Stomach (tissue), 9 donors: ENCODE data around the gene DYNLT1. TPM values are rescaled to one million over a fixed set of nuclear protein-coding genes. Genes with fewer than 3 reads are reported as not detected.

Experiments
- DNase-seq, 2 donors: peaks; one replicate each; pipeline versions ENCODE4 v3.0.0 to v3.0.0-alpha.2; 2013 to 2019
- H3K27ac ChIP-seq, 5 donors: fragments of 200-600 bp in 4 of 5; sonication (generic) in 4 of 5; one replicate each; pipeline ENCODE4 v1.5.1; 2013 to 2019; ENCODE audit warnings: mild to moderate bottlenecking in 1 of 5, moderate library complexity in 1 of 5
- H3K27me3 ChIP-seq, 3 donors: fragments of 200-600 bp; sonication (generic); one replicate each; pipeline ENCODE4 v1.5.1; 2017 to 2019; ENCODE audit warnings: mixed run types in 1 of 3
- H3K36me3 ChIP-seq, 4 donors: fragments of 200-600 bp; sonication (generic); 1 replicate in 3 of 4; 2 replicates in 1 of 4; pipeline ENCODE4 v1.5.1; 2016 to 2019
- H3K4me1 ChIP-seq, 4 donors: fragments of 200-600 bp; sonication (generic); one replicate each; pipeline ENCODE4 v1.5.1; 2016 to 2019
- H3K4me3 ChIP-seq, 4 donors: fragments of 200-600 bp; sonication (generic) in 3 of 4; one replicate each; pipeline ENCODE4 v1.5.1; 2016 to 2019; ENCODE audit warnings: mild to moderate bottlenecking in 1 of 4
- H3K9me3 ChIP-seq, 4 donors: fragments of 200-600 bp; sonication (generic); one replicate each; pipeline ENCODE4 v1.5.1; 2016 to 2019
- CTCF ChIP-seq, 7 experiments: fragments of 450-650 bp in 4 of 7; fragments of 200-600 bp in 3 of 7; sonication (generic) in 3 of 7; IDR thresholded peaks; one replicate each; pipeline ENCODE4 v1.5.1; 2016 to 2019; ENCODE audit warnings: antibody characterized with exemption in 7 of 7, control low read depth in 2 of 7, mild to moderate bottlenecking in 1 of 7
- EP300 ChIP-seq: sonication (generic); formaldehyde crosslinking; IDR thresholded peaks from one replicate; pipeline ENCODE4 v1.6.1; 2017; ENCODE audit warnings: antibody characterized with exemption
- POLR2A ChIP-seq, 4 donors: fragments of 450-650 bp; IDR thresholded peaks; one replicate each; pipeline ENCODE4 v1.6.1; 2016; ENCODE audit warnings: antibody characterized with exemption in 4 of 4, control low read depth in 2 of 4, mild to moderate bottlenecking in 1 of 4, moderate library complexity in 1 of 4
- POLR2AphosphoS5 ChIP-seq, 3 donors: sonication (generic); formaldehyde crosslinking; IDR thresholded peaks; one replicate each; pipeline ENCODE4 v1.6.1; 2016; ENCODE audit warnings: antibody characterized with exemption in 3 of 3
- WGBS, 5 donors: extraction: QIAGEN DNeasy Blood & Tissue Kit in 3 of 5; methylation state at CpG; one replicate each; pipeline versions ENCODE4 v1.1.5 to v1.1.7; 2013 to 2018; 5-methylcytosine and 5-hydroxymethylcytosine counted together
- intact Hi-C: fragments of 100-400 bp; cut with DNase I; formaldehyde crosslinking; loops from one replicate; pipeline ENCODE4 v1.15.1; 2023; ENCODE audit warnings: low total_unique reads
- polyA plus RNA-seq, 3 donors: library from polyadenylated mRNA; stranded (reverse); fragments of 200-250 nt; gene quantifications; one replicate each; pipeline ENCODE4 v1.2.3, GENCODE V29; 2013
- total RNA-seq, 5 donors: library from RNA; depleted of rRNA; stranded (reverse); fragments of >200 nt; gene quantifications; one replicate each; pipeline versions ENCODE4 v1.1.0 to v1.2.3, GENCODE V29; 2014 to 2016
- donor health status: healthy with polysubstance abuse.
- donor health status: Bipolar disorder and iron deficiency.
- donor health status: healthy.

Gene DYNLT1
- total and polyA plus RNA-seq, 8 donors, result 5.8 to 294 (median 144) TPM

- Histone ChIP-seq H3K27ac (no peak overlapping the region), H3K27me3 (no peaks in the 10 kb centered on the region), H3K36me3 (peaks cover 48 to 90% (median 75%) of the 10 kb centered on the region in 4 donors), H3K4me1 (peaks cover 0 to 8% (median 3%) of the 10 kb centered on the region in 4 donors), H3K4me3 (no peak overlapping the region), H3K9me3 (no peaks in the 10 kb centered on the region)
- DNase-seq, result no peak
- intact Hi-C loops, result loop anchor here (10.0 kb wide), 1 partner anchor 389 kb away; no protein-coding TSS in a partner anchor
- WGBS, 5 donors, result 72 to 84% (median 74%) methylated on average over 6 of the region's 6 CpGs
- TF ChIP-seq POLR2A (IDR thresholded peaks at IDR 0.05), result no peak
- TF ChIP-seq POLR2AphosphoS5 (IDR thresholded peaks at IDR 0.05), result no peak
- no peak for TF ChIP-seq EP300
- no peak for TF ChIP-seq CTCF (IDR thresholded peaks at IDR 0.05)
Measured at GRCh38 chr6:158604048-158604406, 40.5 kb downstream of the DYNLT1 start.

- intact Hi-C loops, result loop anchor here (10.0 kb wide), 1 partner anchor 389 kb away; no protein-coding TSS in a partner anchor
- peaks cover 44 to 90% (median 75%) of the 10 kb centered on the region in 4 donors for H3K36me3 ChIP-seq
- H3K27me3 ChIP-seq, result no peaks in the 10 kb centered on the region
- no peaks in the 10 kb centered on the region for H3K9me3 ChIP-seq
- TF ChIP-seq CTCF (IDR thresholded peaks at IDR 0.05), result no peak
- TF ChIP-seq POLR2A (IDR thresholded peaks at IDR 0.05), result no peak
- TF ChIP-seq POLR2AphosphoS5 (IDR thresholded peaks at IDR 0.05), result no peak
- no peak for TF ChIP-seq EP300
- 67 to 77% (median 74%) methylated on average over 15 of the region's 15 CpGs for WGBS, 5 donors
- no peak for DNase-seq
- H3K4me1 ChIP-seq, result peaks cover 0 to 8% (median 3%) of the 10 kb centered on the region in 4 donors
- no peak overlapping the region for H3K27ac ChIP-seq
- no peak overlapping the region for H3K4me3 ChIP-seq
Measured at GRCh38 chr6:158603261-158604047, 41.1 kb downstream of the DYNLT1 start.

GRCh38 chr6:158599635-158600034 lies 44.9 kb downstream of the DYNLT1 start:
- TF ChIP-seq CTCF (IDR thresholded peaks at IDR 0.05) (no peak), EP300 (no peak), POLR2A (IDR thresholded peaks at IDR 0.05) (no peak), POLR2AphosphoS5 (IDR thresholded peaks at IDR 0.05) (no peak)
- peaks cover 0 to 8% (median 3%) of the 10 kb centered on the region in 4 donors for H3K4me1 ChIP-seq
- H3K27ac ChIP-seq, result no peak overlapping the region
- no peak overlapping the region for H3K4me3 ChIP-seq
- H3K36me3 ChIP-seq, result peaks cover 29 to 96% (median 80%) of the 10 kb centered on the region in 4 donors
- no peaks in the 10 kb centered on the region for H3K27me3 ChIP-seq
- no peaks in the 10 kb centered on the region for H3K9me3 ChIP-seq
- DNase-seq, result no peak
- WGBS, 5 donors, result 89 to 93% (median 91%) methylated on average over 18 of the region's 18 CpGs
- intact Hi-C loops, result loop anchor here (10.0 kb wide), 1 partner anchor 385 kb away; no protein-coding TSS in a partner anchor

- Histone ChIP-seq H3K4me3 (no peak overlapping the region), H3K27ac (no peak overlapping the region), H3K4me1 (no peaks in the 10 kb centered on the region), H3K27me3 (no peaks in the 10 kb centered on the region), H3K9me3 (no peaks in the 10 kb centered on the region), H3K36me3 (peaks cover 41 to 100% (median 97%) of the 10 kb centered on the region in 4 donors)
- intact Hi-C loops, result no loop called here
- 92 to 97% (median 96%) methylated on average over 4 of the region's 4 CpGs for WGBS, 5 donors
- no peak for TF ChIP-seq POLR2AphosphoS5 (IDR thresholded peaks at IDR 0.05)
- no peak for TF ChIP-seq POLR2A (IDR thresholded peaks at IDR 0.05)
- no peak for TF ChIP-seq CTCF (IDR thresholded peaks at IDR 0.05)
- no peak for TF ChIP-seq EP300
- DNase-seq, result no peak
Measured at GRCh38 chr6:158597565-158597964, 47.0 kb downstream of the DYNLT1 start.
